ENCODE results near the gene ZNF74. TPM values are rescaled to one million over a fixed set of nuclear protein-coding genes. Genes with fewer than 3 reads are reported as not detected.

Gene ZNF74
- total and polyA plus RNA-seq, 10 donors = 3.4 to 11.7 (median 6.6) TPM

DNA sequence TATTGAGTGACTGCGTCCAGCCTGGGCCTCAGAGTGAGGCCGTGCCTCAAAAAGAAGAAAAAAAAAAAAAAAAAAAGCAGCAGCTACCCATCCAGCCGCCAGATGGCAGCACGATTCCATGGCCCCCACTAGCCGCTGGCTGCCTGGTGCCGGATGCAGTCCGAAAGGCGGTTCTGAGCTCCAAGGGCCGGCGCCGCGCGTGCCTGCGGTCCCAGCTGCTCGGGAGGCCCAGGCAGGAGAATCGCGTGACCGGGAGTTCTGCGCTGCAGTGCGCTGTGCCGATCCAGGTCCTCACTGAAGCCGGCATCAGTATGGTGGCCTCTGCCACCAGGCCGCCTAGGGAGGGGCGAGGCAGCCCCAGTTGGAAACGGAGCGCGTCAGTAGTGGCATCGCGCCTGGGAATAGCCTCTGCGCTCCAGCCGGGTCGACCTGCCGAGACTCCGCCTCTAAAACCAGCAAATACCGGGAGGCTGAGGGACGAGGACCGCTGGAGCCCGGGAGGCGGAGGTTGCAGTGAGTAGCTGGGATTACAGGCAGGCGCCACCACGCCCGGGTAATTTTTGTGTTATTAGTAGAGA is 24.3 kb downstream of the ZNF74 start:
- DNase-seq = peak; percentile 94
- H3K27ac ChIP-seq = peak overlapping the region in 5 of 8 donors; percentile 23 to 61 (median 44)
- peaks cover 3 to 18% (median 9%) of the 10 kb centered on the region in 6 donors for H3K4me1 ChIP-seq
- H3K9me3 ChIP-seq = no peaks in the 10 kb centered on the region
- intact Hi-C loops (cut with DNase I; ENCODE audit: low total_unique reads) = loop anchor here (2.0 to 5.0 kb wide), 2 partner anchors 39 to 79 kb away; no protein-coding TSS in a partner anchor
- H3K4me3 ChIP-seq = peak overlapping the region; percentile 11 to 63 (median 32)
- TF ChIP-seq POLR2AphosphoS5 (IDR thresholded peaks at IDR 0.05) = peak; percentile 16 to 79 (median 68)
- no peak for TF ChIP-seq POLR2A (IDR thresholded peaks at IDR 0.05)
- TF ChIP-seq CTCF (IDR thresholded peaks at IDR 0.05 in 8 of 11, conservative IDR thresholded peaks at IDR 0.05 in 3 of 11) = peak; percentile 41 to 99 (median 75)
- H3K36me3 ChIP-seq = no peaks in the 10 kb centered on the region
- peaks cover 0 to 8% (median 0%) of the 10 kb centered on the region in 7 donors for H3K27me3 ChIP-seq (replicated peaks in 1 of 7)
- 18 to 24% (median 20%) methylated on average over 30 to 42 of the region's 42 CpGs for WGBS, 5 donors

- Histone ChIP-seq H3K27ac (no peak overlapping the region), H3K4me3 (no peak overlapping the region), H3K36me3 (no peaks in the 10 kb centered on the region), H3K27me3 (replicated peaks in 1 of 7) (peaks cover 0 to 21% (median 7%) of the 10 kb centered on the region in 7 donors), H3K9me3 (no peaks in the 10 kb centered on the region), H3K4me1 (peaks cover 3 to 31% (median 15%) of the 10 kb centered on the region in 6 donors)
- TF ChIP-seq CTCF (IDR thresholded peaks at IDR 0.05 in 8 of 11, conservative IDR thresholded peaks at IDR 0.05 in 3 of 11) (no peak), POLR2A (IDR thresholded peaks at IDR 0.05) (no peak), POLR2AphosphoS5 (IDR thresholded peaks at IDR 0.05) (no peak)
- intact Hi-C loops (cut with DNase I; ENCODE audit: low total_unique reads) = loop anchor here (2.0 to 5.0 kb wide), 2 partner anchors 38 to 77 kb away; no protein-coding TSS in a partner anchor
- WGBS, 5 donors = 87 to 91% (median 90%) methylated on average over 2 of the region's 2 CpGs
- no peak for DNase-seq
Measured at GRCh38 chr22:20419664-20419951, 25.7 kb downstream of the ZNF74 start.

DNA sequence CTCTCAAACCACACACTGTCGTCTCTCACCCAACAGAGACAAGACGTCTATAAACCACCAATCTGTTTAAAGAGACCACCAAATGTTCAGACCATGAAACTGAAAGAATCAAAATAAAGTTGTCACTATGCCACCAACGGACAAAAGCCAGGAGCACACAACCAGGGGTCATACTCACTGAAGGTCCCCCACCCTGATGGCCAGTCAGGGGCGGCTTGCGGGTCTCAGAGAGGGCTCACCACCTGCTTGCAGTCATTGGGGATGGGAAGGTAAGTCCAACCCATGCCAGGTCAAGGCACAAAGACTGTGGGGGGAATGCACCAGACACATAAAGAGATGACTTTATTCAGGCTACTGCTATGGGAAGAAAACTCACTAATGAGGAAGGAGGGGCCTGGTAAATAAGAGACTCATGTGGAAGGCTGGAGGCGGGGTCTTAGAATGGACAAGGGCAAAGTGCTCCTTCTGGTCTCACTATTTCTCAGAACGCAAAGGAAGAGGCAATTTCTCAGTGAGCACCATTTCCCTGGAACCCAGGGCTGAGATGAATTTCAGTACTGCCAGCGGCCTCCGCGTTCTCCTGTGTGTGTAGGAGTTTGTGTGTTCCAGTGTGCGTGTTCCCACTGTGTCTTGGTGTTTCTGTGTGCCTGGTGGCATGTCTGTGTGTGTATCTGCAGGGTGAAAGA is 26.3 kb downstream of the ZNF74 start:
- Histone ChIP-seq H3K4me1 (peaks cover 8 to 38% (median 22%) of the 10 kb centered on the region in 6 donors), H3K27me3 (replicated peaks in 1 of 7) (peaks cover 0 to 28% (median 14%) of the 10 kb centered on the region in 7 donors), H3K27ac (no peak overlapping the region), H3K36me3 (peaks cover 0 to 6% (median 0%) of the 10 kb centered on the region in 6 donors), H3K9me3 (no peaks in the 10 kb centered on the region), H3K4me3 (no peak overlapping the region)
- DNase-seq = peak; percentile 41
- WGBS, 5 donors = 85 to 91% (median 89%) methylated on average over 11 of the region's 11 CpGs
- intact Hi-C loops (cut with DNase I; ENCODE audit: low total_unique reads) = no loop called here
- TF ChIP-seq POLR2A (IDR thresholded peaks at IDR 0.05) = no peak

DNA sequence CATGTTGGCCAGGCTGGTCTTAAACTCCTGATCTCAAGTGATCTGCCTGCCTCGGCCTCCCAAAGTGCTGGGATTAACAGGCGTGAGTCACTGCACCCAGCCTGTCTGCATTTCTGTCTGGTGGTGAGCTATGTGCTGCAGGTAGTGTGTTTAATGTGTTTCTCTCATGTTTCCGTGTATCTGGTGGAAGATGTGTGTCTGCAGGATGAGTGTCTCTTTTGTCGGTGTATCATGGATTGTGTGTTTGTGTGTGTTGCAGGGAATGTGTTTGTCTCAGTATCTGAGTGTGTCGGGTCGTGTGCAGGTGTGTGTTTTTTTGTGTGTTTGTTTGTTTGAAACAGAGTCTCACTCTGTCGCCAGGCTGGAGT is 27.5 kb downstream of the ZNF74 start:
- no peak overlapping the region for H3K4me3 ChIP-seq
- H3K27me3 ChIP-seq (replicated peaks in 1 of 7) = peaks cover 0 to 40% (median 26%) of the 10 kb centered on the region in 7 donors
- peaks cover 14 to 50% (median 33%) of the 10 kb centered on the region in 6 donors for H3K4me1 ChIP-seq
- H3K36me3 ChIP-seq = peaks cover 0 to 15% (median 0%) of the 10 kb centered on the region in 6 donors
- no peaks in the 10 kb centered on the region for H3K9me3 ChIP-seq
- intact Hi-C loops (cut with DNase I; ENCODE audit: low total_unique reads) = no loop called here
- no peak for DNase-seq
- WGBS, 5 donors = 91 to 98% (median 92%) methylated on average over 7 of the region's 7 CpGs
- TF ChIP-seq CTCF (IDR thresholded peaks at IDR 0.05 in 8 of 11, conservative IDR thresholded peaks at IDR 0.05 in 3 of 11) (no peak), POLR2AphosphoS5 (IDR thresholded peaks at IDR 0.05) (no peak), POLR2A (IDR thresholded peaks at IDR 0.05) (no peak)
- no peak overlapping the region for H3K27ac ChIP-seq

Data from spleen (tissue), 11 donors.